PC-3 (cell line): ENCODE measurements around the gene ENTPD5. TPM values are rescaled to one million over a fixed set of nuclear protein-coding genes. Genes with fewer than 3 reads are reported as not detected.
A peak's percentile ranks its signal among the peaks of the same experiment; 100 is the strongest.

ENCODE experiments used
- ATAC-seq: fragments of 200-7000 bp; cut with Tn5 transposase; 2 replicates; pipeline ENCODE4 v1.9.1; 2020; ENCODE audit warnings: mild to moderate bottlenecking, moderate library complexity
- BruUV-seq: library from RNA; stranded (reverse); fragments of 400-500 nt; replicated peaks from 2 replicates; lab custom pipeline; 2021; lab: Mats Ljungman, UMichigan
- CTCF ChIA-PET: fragments of 300-600 bp; sonication (Branson Sonifier 250); formaldehyde crosslinking; loops from one replicate; lab custom pipeline; 2022; ENCODE audit warnings: antibody characterized with exemption; lab: Charles Lee
- POLR2A ChIA-PET: fragments of 300-600 bp; sonication (Branson Sonifier 250); formaldehyde crosslinking; loops from one replicate; lab custom pipeline; 2022; ENCODE audit warnings: antibody characterized with exemption; ENCODE audit not compliant: unreplicated experiment; lab: Charles Lee
- DNase-seq: peaks from one replicate; pipeline ENCODE4 v3.0.0-alpha.2; 2015
- H2AFZ ChIP-seq: fragments of 300-600 bp; sonication (generic); 2 replicates; pipeline ENCODE4 v1.6.0; 2016; ENCODE audit warnings: antibody characterized with exemption, low read length
- H3F3A ChIP-seq: fragments of 300-600 bp; sonication (generic); one replicate; pipeline ENCODE4 v1.6.0; 2017; ENCODE audit warnings: antibody characterized with exemption, low read length, control low read depth, mild to moderate bottlenecking; ENCODE audit not compliant: unreplicated experiment
- H3K27ac ChIP-seq: fragments of 300-600 bp; sonication (generic); 2 replicates; pipeline ENCODE4 v1.5.1; 2016; ENCODE audit warnings: mild to moderate bottlenecking, low read length
- H3K27me3 ChIP-seq: fragments of 300-600 bp; sonication (generic); 2 replicates; pipeline ENCODE4 v1.6.1; 2016; ENCODE audit warnings: low read length, mixed read lengths
- H3K36me3 ChIP-seq: fragments of 300-600 bp; sonication (generic); 2 replicates; pipeline ENCODE4 v1.6.1; 2016; ENCODE audit warnings: low read depth, mixed run types, low read length, mixed read lengths
- H3K4me1 ChIP-seq: fragments of 300-600 bp; sonication (generic); 2 replicates; pipeline ENCODE4 v1.5.1; 2016; ENCODE audit warnings: low read length; ENCODE audit not compliant: insufficient read depth
- H3K4me2 ChIP-seq: fragments of 300-600 bp; sonication (generic); 2 replicates; pipeline ENCODE4 v1.6.0; 2016; ENCODE audit warnings: low read length
- H3K4me3 ChIP-seq: fragments of 300-600 bp; sonication (generic); 2 replicates; pipeline ENCODE4 v1.5.1; 2016; ENCODE audit warnings: mild to moderate bottlenecking, low read length, mixed read lengths
- H3K79me2 ChIP-seq: fragments of 300-600 bp; sonication (generic); 2 replicates; pipeline ENCODE4 v1.6.1; 2017; ENCODE audit warnings: low read length, mixed read lengths
- H3K9ac ChIP-seq: fragments of 300-600 bp; sonication (generic); 2 replicates; pipeline ENCODE4 v1.6.0; 2016; ENCODE audit warnings: mild to moderate bottlenecking, low read length
- H3K9me2 ChIP-seq: fragments of 300-600 bp; sonication (generic); replicated peaks from 2 replicates; pipeline ENCODE4 v1.6.1; 2016; ENCODE audit warnings: mixed run types, low read length, mixed read lengths
- H3K9me3 ChIP-seq: fragments of 300-600 bp; sonication (generic); 2 replicates; pipeline ENCODE4 v1.6.1; 2016; ENCODE audit warnings: low read length, mixed read lengths
- H4K20me1 ChIP-seq: fragments of 300-600 bp; sonication (generic); 2 replicates; pipeline ENCODE4 v1.6.1; 2016; ENCODE audit warnings: low read length, mixed read lengths
- EZH2 ChIP-seq: fragments of 300-600 bp; sonication (generic); IDR thresholded peaks from one replicate; pipeline ENCODE4 v1.6.1; 2017; ENCODE audit warnings: antibody characterized with exemption, mild to moderate bottlenecking, low read length; ENCODE audit not compliant: unreplicated experiment
- EZH2phosphoT487 ChIP-seq: fragments of 300-600 bp; sonication (generic); IDR thresholded peaks from 2 replicates; pipeline ENCODE4 v1.6.1; 2018; ENCODE audit warnings: mild to moderate bottlenecking, antibody characterized with exemption, low read length, borderline replicate concordance
- intact Hi-C: fragments of 100-400 bp; cut with micrococcal nuclease; formaldehyde crosslinking; loops from 2 replicates; pipeline ENCODE4 v1.9.0; 2023
- total RNA-seq: library from RNA; depleted of rRNA; stranded (reverse); fragments of >200 nt; gene quantifications from 2 replicates; pipeline ENCODE4 v1.2.3, GENCODE V29; 2014
- TF ChIP-seq, protein P1 (sequence below): fragments of 300-600 bp; sonication (generic); conservative IDR thresholded peaks from 2 replicates; pipeline ENCODE4 v1.5.1; 2017; ENCODE audit warnings: antibody characterized with exemption, low read depth, mild to moderate bottlenecking, low read length

The ENTPD5 gene
- total RNA-seq, 1 experiment from 2014 or later: 11.2 TPM

DNA sequence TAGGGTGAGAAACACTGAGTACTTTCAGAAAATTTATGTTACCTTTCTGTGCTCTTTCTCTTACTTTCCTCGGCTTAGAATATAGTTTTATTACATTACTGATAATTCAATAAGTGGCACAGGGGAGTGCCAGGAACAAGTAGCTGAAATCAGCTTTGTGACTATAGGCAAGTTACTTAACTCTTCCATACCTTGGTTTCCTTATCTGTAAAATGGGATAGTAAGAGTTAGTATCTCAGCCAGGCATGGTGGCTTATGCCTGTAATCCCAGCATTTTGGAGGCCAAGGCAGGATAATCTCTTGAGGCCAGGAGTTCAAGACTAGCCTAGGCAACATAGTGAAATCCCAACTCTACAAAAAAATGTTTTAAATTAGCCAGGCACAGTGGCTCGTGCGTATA lies 15.5 kb upstream of the ENTPD5 start:
- H3K27ac ChIP-seq: no peak overlapping the region
- no peak overlapping the region for H3K4me3 ChIP-seq
- no peaks in the 10 kb centered on the region for H3K4me1 ChIP-seq
- no peaks in the 10 kb centered on the region for H3F3A ChIP-seq
- no peak overlapping the region for H3K4me2 ChIP-seq
- H3K27me3 ChIP-seq: no peaks in the 10 kb centered on the region
- no peaks in the 10 kb centered on the region for H4K20me1 ChIP-seq
- ChIA-PET POLR2A (no interaction called here), CTCF (no interaction called here)
- no peaks in the 10 kb centered on the region for H3K79me2 ChIP-seq
- H3K9ac ChIP-seq: no peak overlapping the region
- H3K9me3 ChIP-seq: no peaks in the 10 kb centered on the region
- H3K9me2 ChIP-seq: no peaks in the 10 kb centered on the region
- intact Hi-C loops: loop anchor here (10.0 kb wide), 1 partner anchor 310 kb away; no protein-coding TSS in a partner anchor
- BruUV-seq: no TSS peak
- H2AFZ ChIP-seq: no peak overlapping the region
- H3K36me3 ChIP-seq: no peaks in the 10 kb centered on the region
- DNase-seq: no peak
- TF ChIP-seq EZH2phosphoT487 (no peak), EZH2 (no peak)
- TF ChIP-seq, protein P1, sequence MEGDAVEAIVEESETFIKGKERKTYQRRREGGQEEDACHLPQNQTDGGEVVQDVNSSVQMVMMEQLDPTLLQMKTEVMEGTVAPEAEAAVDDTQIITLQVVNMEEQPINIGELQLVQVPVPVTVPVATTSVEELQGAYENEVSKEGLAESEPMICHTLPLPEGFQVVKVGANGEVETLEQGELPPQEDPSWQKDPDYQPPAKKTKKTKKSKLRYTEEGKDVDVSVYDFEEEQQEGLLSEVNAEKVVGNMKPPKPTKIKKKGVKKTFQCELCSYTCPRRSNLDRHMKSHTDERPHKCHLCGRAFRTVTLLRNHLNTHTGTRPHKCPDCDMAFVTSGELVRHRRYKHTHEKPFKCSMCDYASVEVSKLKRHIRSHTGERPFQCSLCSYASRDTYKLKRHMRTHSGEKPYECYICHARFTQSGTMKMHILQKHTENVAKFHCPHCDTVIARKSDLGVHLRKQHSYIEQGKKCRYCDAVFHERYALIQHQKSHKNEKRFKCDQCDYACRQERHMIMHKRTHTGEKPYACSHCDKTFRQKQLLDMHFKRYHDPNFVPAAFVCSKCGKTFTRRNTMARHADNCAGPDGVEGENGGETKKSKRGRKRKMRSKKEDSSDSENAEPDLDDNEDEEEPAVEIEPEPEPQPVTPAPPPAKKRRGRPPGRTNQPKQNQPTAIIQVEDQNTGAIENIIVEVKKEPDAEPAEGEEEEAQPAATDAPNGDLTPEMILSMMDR: no peak
- ATAC-seq: no peak

DNA sequence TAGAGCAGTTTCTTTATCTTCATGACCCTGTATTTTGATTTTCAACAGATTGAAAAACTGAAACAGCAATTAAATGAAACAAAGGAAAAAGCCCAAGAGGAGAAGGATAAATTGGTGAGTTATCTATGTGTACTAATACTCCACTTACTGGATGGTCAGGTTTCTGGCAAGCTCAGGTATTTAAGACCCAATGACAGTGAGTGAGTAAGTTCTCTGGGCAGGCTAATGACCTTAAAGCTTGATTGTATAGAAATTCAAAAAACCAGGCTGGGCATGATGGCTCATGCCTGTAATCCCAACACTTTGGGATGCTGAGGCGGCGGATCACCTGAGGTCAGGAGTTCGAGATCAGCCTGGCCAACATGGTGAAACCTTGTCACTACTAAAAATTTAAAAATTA lies 10.0 kb upstream of the ENTPD5 start:
- Histone ChIP-seq H2AFZ (no peak overlapping the region), H3K36me3 (no peaks in the 10 kb centered on the region), H3K27ac (no peak overlapping the region), H4K20me1 (no peaks in the 10 kb centered on the region), H3K79me2 (no peaks in the 10 kb centered on the region), H3K9me3 (no peaks in the 10 kb centered on the region), H3K4me2 (no peak overlapping the region), H3F3A (no peaks in the 10 kb centered on the region), H3K4me1 (no peaks in the 10 kb centered on the region), H3K9me2 (no peaks in the 10 kb centered on the region), H3K4me3 (no peak overlapping the region), H3K9ac (no peak overlapping the region), H3K27me3 (no peaks in the 10 kb centered on the region)
- ChIA-PET POLR2A (no interaction called here), CTCF (no interaction called here)
- intact Hi-C loops: no loop called here
- ATAC-seq (peak; percentile 70; the same call in 1 of the 2 replicates), DNase-seq (peak; percentile 50)
- BruUV-seq: no TSS peak
- TF ChIP-seq, protein P1: no peak
- no peak for TF ChIP-seq EZH2phosphoT487

DNA sequence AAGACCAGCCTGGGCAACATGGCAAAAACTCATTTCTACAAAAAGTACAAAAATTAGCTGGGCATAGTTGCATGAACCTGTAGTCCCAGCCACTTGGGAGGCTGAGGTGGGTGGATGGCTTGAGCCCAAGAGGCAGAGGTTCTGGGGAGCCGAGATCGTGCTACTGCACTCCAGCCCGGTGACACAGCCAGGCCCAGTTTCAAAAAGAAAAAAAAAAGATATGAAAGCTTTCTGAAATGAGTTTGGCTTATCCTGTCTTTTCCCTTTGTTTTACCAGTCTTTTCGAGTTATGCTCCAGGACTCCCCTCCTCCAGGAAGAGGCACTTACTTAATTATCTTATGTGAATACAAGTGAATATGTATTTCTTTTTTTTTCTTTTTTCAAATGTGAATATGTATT lies 3.3 kb upstream of the ENTPD5 start:
- ATAC-seq (no peak), DNase-seq (no peak)
- Histone ChIP-seq H3K27me3 (no peaks in the 10 kb centered on the region), H2AFZ (no peak overlapping the region), H3K9ac (no peak overlapping the region), H3K9me3 (no peaks in the 10 kb centered on the region), H3F3A (no peaks in the 10 kb centered on the region), H3K9me2 (no peaks in the 10 kb centered on the region), H3K4me2 (no peak overlapping the region), H3K27ac (no peak overlapping the region), H3K4me3 (no peak overlapping the region), H3K79me2 (no peaks in the 10 kb centered on the region), H3K4me1 (peaks cover 12% of the 10 kb centered on the region; the same call in 1 of the 2 replicates), H4K20me1 (no peaks in the 10 kb centered on the region), H3K36me3 (no peaks in the 10 kb centered on the region)
- no TSS peak for BruUV-seq
- ChIA-PET POLR2A (no interaction called here), CTCF (no interaction called here)
- intact Hi-C loops: no loop called here
- TF ChIP-seq, protein P1: no peak
- TF ChIP-seq EZH2: no peak
- no peak for TF ChIP-seq EZH2phosphoT487
